ENCODE measurements around the gene LRP8. TPM values are rescaled to one million over a fixed set of nuclear protein-coding genes. Genes with fewer than 3 reads are reported as not detected.

LRP8 gene
- polyA plus RNA-seq, 1 donor (not counting 4 experiments of a cell fraction or from before 2014, with no cell fraction given), result 31.0 TPM

DNA sequence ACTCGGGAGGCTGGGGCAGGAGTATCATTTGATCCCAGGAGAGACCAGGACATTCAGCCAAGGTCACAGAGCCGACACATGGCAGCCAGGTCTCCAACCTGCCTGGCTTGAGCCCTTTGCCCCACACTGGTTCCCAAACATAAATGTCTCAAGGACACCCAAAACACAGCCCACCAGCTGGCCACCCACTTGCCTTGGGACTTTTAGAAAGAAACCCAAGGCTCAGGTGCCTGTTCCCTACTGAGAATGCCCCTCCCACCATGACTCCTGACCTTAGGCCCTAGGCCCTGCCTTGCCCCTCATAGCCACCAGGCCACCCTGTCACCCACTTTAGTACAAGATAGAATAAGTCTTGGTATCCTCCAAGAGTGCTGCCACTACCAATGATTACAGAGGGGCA lies 41.9 kb upstream of the LRP8 start:
- Histone ChIP-seq H3K9me3 (ENCODE audit: control insufficient read depth, low read depth, low read length) (no peaks in the 10 kb centered on the region), H3K4me1 (ENCODE audit: control insufficient read depth, extremely low read depth, insufficient read depth, low read length) (no peaks in the 10 kb centered on the region), H3K4me3 (ENCODE audit: control insufficient read depth in 2 of 3, extremely low read depth in 1 of 3, insufficient read depth in 2 of 3, low read depth in 1 of 3, low read length in 3 of 3) (no peak overlapping the region), H3K27ac (ENCODE audit: control insufficient read depth, insufficient read depth, low read length) (no peak overlapping the region), H3K36me3 (ENCODE audit: control insufficient read depth in 2 of 2, extremely low read depth in 1 of 2, insufficient read depth in 2 of 2, low read length in 2 of 2) (no peaks in the 10 kb centered on the region), H3K27me3 (ENCODE audit: control insufficient read depth, extremely low read depth, insufficient read depth, low read length) (peaks cover 8% of the 10 kb centered on the region), H3K79me2 (ENCODE audit: control insufficient read depth, insufficient read depth, low read length) (no peaks in the 10 kb centered on the region), H4K20me1 (ENCODE audit: control insufficient read depth, extremely low read depth, insufficient read depth, low read length) (no peaks in the 10 kb centered on the region), H3K9me1 (ENCODE audit: control insufficient read depth, extremely low read depth, insufficient read depth, low read length) (no peaks in the 10 kb centered on the region), H3K9ac (ENCODE audit: control insufficient read depth, extremely low read depth, insufficient read depth, low read length) (no peak overlapping the region), H2AFZ (ENCODE audit: control insufficient read depth, low read length) (no peak overlapping the region), H3K4me2 (ENCODE audit: control insufficient read depth, extremely low read depth, insufficient read depth, low read depth, low read length) (no peak overlapping the region)
- no peak for FAIRE-seq
- dilution Hi-C loops (cut with MboI; ENCODE audit: extremely low pct_ligation_motif_present, low sequenced_read_pairs), result no loop called here
- no peak for TF ChIP-seq EZH2 (IDR thresholded peaks at IDR 0.05; ENCODE audit: low read length)
- TF ChIP-seq, protein P1, sequence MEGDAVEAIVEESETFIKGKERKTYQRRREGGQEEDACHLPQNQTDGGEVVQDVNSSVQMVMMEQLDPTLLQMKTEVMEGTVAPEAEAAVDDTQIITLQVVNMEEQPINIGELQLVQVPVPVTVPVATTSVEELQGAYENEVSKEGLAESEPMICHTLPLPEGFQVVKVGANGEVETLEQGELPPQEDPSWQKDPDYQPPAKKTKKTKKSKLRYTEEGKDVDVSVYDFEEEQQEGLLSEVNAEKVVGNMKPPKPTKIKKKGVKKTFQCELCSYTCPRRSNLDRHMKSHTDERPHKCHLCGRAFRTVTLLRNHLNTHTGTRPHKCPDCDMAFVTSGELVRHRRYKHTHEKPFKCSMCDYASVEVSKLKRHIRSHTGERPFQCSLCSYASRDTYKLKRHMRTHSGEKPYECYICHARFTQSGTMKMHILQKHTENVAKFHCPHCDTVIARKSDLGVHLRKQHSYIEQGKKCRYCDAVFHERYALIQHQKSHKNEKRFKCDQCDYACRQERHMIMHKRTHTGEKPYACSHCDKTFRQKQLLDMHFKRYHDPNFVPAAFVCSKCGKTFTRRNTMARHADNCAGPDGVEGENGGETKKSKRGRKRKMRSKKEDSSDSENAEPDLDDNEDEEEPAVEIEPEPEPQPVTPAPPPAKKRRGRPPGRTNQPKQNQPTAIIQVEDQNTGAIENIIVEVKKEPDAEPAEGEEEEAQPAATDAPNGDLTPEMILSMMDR (optimal IDR thresholded peaks at IDR 0.05 in 1 of 3, IDR thresholded peaks at IDR 0.05 in 1 of 3, conservative IDR thresholded peaks at IDR 0.05 in 1 of 3; ENCODE audit: extremely low read depth in 1 of 3, insufficient read depth in 2 of 3, low read length in 3 of 3), result no peak
- no peak for DNase-seq (ENCODE audit: low read depth, low spot score)

DNA sequence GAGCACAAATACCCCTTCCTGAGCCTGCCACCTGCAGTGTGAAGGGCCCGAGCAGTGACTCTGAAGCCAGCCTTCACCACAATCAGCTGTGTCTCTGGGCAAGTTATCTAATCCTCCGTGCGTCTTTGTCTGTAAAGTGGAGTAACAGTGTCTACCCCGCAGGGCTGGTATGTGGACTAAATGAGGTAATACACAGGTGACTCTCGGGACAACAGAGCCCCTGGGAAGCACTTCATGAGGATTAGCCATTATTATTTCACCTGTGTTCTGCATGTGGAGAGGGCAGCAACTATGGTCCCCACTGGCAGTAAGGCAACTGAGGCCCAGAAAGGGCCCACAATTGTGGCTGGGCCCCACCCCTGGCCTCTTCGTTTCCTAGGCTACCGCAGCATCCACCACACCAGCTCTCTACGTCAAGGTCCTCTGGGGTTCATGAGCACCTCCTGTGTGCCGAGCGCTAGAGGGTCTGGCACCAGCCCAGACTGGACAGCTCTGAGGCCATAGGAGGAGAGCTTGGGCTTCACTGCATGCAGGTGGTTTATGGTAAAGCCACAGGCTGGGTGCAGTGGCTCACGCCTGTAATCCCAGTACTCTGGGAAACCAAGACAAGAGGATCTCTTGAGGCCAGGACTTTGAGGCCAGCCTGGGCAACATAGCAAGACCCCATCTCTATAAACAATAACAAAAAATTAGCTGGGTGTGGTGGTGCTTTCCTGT lies 41.3 kb upstream of the LRP8 start:
- Histone ChIP-seq H3K4me2 (ENCODE audit: control insufficient read depth, extremely low read depth, insufficient read depth, low read depth, low read length) (no peak overlapping the region), H3K9ac (ENCODE audit: control insufficient read depth, extremely low read depth, insufficient read depth, low read length) (no peak overlapping the region), H2AFZ (ENCODE audit: control insufficient read depth, low read length) (no peak overlapping the region), H3K79me2 (ENCODE audit: control insufficient read depth, insufficient read depth, low read length) (no peaks in the 10 kb centered on the region), H4K20me1 (ENCODE audit: control insufficient read depth, extremely low read depth, insufficient read depth, low read length) (no peaks in the 10 kb centered on the region), H3K9me3 (ENCODE audit: control insufficient read depth, low read depth, low read length) (no peaks in the 10 kb centered on the region), H3K9me1 (ENCODE audit: control insufficient read depth, extremely low read depth, insufficient read depth, low read length) (no peaks in the 10 kb centered on the region), H3K4me3 (ENCODE audit: control insufficient read depth in 2 of 3, extremely low read depth in 1 of 3, insufficient read depth in 2 of 3, low read depth in 1 of 3, low read length in 3 of 3) (no peak overlapping the region), H3K4me1 (ENCODE audit: control insufficient read depth, extremely low read depth, insufficient read depth, low read length) (no peaks in the 10 kb centered on the region), H3K27me3 (ENCODE audit: control insufficient read depth, extremely low read depth, insufficient read depth, low read length) (peaks cover 8% of the 10 kb centered on the region), H3K36me3 (ENCODE audit: control insufficient read depth in 2 of 2, extremely low read depth in 1 of 2, insufficient read depth in 2 of 2, low read length in 2 of 2) (no peaks in the 10 kb centered on the region), H3K27ac (ENCODE audit: control insufficient read depth, insufficient read depth, low read length) (no peak overlapping the region)
- dilution Hi-C loops (cut with MboI; ENCODE audit: extremely low pct_ligation_motif_present, low sequenced_read_pairs), result no loop called here
- FAIRE-seq (no peak), DNase-seq (ENCODE audit: low read depth, low spot score) (no peak)
- TF ChIP-seq, protein P1 (optimal IDR thresholded peaks at IDR 0.05 in 1 of 3, IDR thresholded peaks at IDR 0.05 in 1 of 3, conservative IDR thresholded peaks at IDR 0.05 in 1 of 3; ENCODE audit: extremely low read depth in 1 of 3, insufficient read depth in 2 of 3, low read length in 3 of 3), result no peak
- no peak for TF ChIP-seq EZH2 (IDR thresholded peaks at IDR 0.05; ENCODE audit: low read length)
